IMR-90 (cell line): Measurements from ENCODE around the gene CLDN24. TPM values are rescaled to one million over a fixed set of nuclear protein-coding genes. Genes with fewer than 3 reads are reported as not detected.

Source experiments
- ATAC-seq: fragments of 200-7000 bp; cut with Tn5 transposase; 2 replicates; pipeline ENCODE4 v1.9.1; 2020; ENCODE audit warnings: low read depth, mild to moderate bottlenecking, moderate library complexity
- BruUV-seq: library from RNA; stranded (reverse); fragments of 400-500 nt; replicated peaks from 2 replicates; lab custom pipeline; 2021; lab: Mats Ljungman, UMichigan
- CTCF ChIA-PET: fragments of 300-600 bp; formaldehyde crosslinking; extraction: SDS; loops from one replicate; lab custom pipeline; 2021; ENCODE audit warnings: antibody characterized with exemption; lab: Yijun Ruan, JAX
- POLR2A ChIA-PET: fragments of 300-600 bp; sonication (Branson Sonifier 250); formaldehyde crosslinking; loops from one replicate; lab custom pipeline; 2022; ENCODE audit warnings: antibody characterized with exemption; ENCODE audit not compliant: unreplicated experiment; lab: Charles Lee
- DNase-seq: peaks from one replicate; pipeline ENCODE4 v3.0.0; 2013
- H2AFZ ChIP-seq: replicated peaks from 2 replicates; pipeline ENCODE3; 2013; ENCODE audit warnings: low read length, mild to moderate bottlenecking; ENCODE audit not compliant: poor library complexity
- H2AK5ac ChIP-seq: 2 replicates; pipeline ENCODE4 v1.6.1; 2013; ENCODE audit warnings: low read depth, low read length, inconsistent platforms
- H2AK9ac ChIP-seq: replicated peaks from 2 replicates; pipeline ENCODE3; 2013; ENCODE audit warnings: mild to moderate bottlenecking, low read depth, low read length, moderate library complexity; ENCODE audit not compliant: poor library complexity
- H2BK120ac ChIP-seq: 2 replicates; pipeline ENCODE4 v1.6.1; 2013; ENCODE audit warnings: low read depth, low read length, inconsistent platforms
- H2BK15ac ChIP-seq: 3 replicates; pipeline ENCODE4 v1.6.1; 2013; ENCODE audit warnings: low read depth, low read length, inconsistent platforms
- H2BK20ac ChIP-seq: 2 replicates; pipeline ENCODE4 v1.6.1; 2013; ENCODE audit warnings: low read depth, mild to moderate bottlenecking, inconsistent platforms, low read length, moderate library complexity
- H2BK5ac ChIP-seq: 2 replicates; pipeline ENCODE4 v1.6.1; 2013; ENCODE audit warnings: mild to moderate bottlenecking, low read depth, low read length, inconsistent platforms; ENCODE audit not compliant: poor library complexity, severe bottlenecking
- H3K14ac ChIP-seq: replicated peaks from 2 replicates; pipeline ENCODE4 v1.6.1; 2013; ENCODE audit warnings: low read depth, low read length, inconsistent platforms
- H3K18ac ChIP-seq: 2 replicates; pipeline ENCODE4 v1.6.1; 2013; ENCODE audit warnings: low read depth, low read length, control low read depth
- H3K23ac ChIP-seq: 2 replicates; pipeline ENCODE4 v1.6.1; 2013; ENCODE audit warnings: low read depth, low read length, inconsistent platforms
- H3K27ac ChIP-seq: 2 replicates; pipeline ENCODE4 v1.5.1; 2013; ENCODE audit warnings: mild to moderate bottlenecking, control low read depth, low read length; ENCODE audit not compliant: insufficient read depth
- H3K27me3 ChIP-seq: 2 replicates; pipeline ENCODE4 v1.6.1; 2013; ENCODE audit warnings: low read length; ENCODE audit not compliant: control insufficient read depth, insufficient read depth
- H3K36me3 ChIP-seq: 2 replicates; pipeline ENCODE4 v1.6.1; 2013; ENCODE audit warnings: low read length, mixed read lengths; ENCODE audit not compliant: control insufficient read depth, insufficient read depth
- H3K4ac ChIP-seq: 2 replicates; pipeline ENCODE4 v1.6.1; 2013; ENCODE audit warnings: low read depth, low read length, inconsistent platforms
- H3K4me1 ChIP-seq: 2 replicates; pipeline ENCODE4 v1.6.1; 2013; ENCODE audit warnings: low read length, mixed read lengths; ENCODE audit not compliant: control insufficient read depth, insufficient read depth
- H3K4me2 ChIP-seq: 2 replicates; pipeline ENCODE4 v1.6.1; 2013; ENCODE audit warnings: low read depth, mild to moderate bottlenecking, control low read depth, low read length, moderate library complexity
- H3K4me3 ChIP-seq: 2 replicates; pipeline ENCODE4 v1.5.1; 2013; ENCODE audit warnings: low read depth, mild to moderate bottlenecking, control low read depth, low read length, moderate library complexity; ENCODE audit not compliant: insufficient read depth
- H3K56ac ChIP-seq: 2 replicates; pipeline ENCODE4 v1.6.1; 2013; ENCODE audit warnings: low read length, inconsistent platforms; ENCODE audit not compliant: insufficient read depth; ENCODE audit errors: extremely low read depth
- H3K79me1 ChIP-seq, 2 experiments: 2 replicates each; pipeline ENCODE4 v1.6.1; 2013; ENCODE audit warnings: low read length in 2 of 2, inconsistent platforms in 1 of 2, low read depth in 1 of 2
- H3K9ac ChIP-seq: 2 replicates; pipeline ENCODE4 v1.6.1; 2013; ENCODE audit warnings: low read depth, low read length, control low read depth
- H3K9me1 ChIP-seq: 2 replicates; pipeline ENCODE4 v1.6.1; 2013; ENCODE audit warnings: low read length, inconsistent platforms; ENCODE audit not compliant: insufficient read depth
- H3K9me3 ChIP-seq: 2 replicates; pipeline ENCODE4 v1.6.1; 2013; ENCODE audit warnings: low read length; ENCODE audit not compliant: control insufficient read depth, insufficient read depth
- H4K20me1 ChIP-seq: 2 replicates; pipeline ENCODE4 v1.6.1; 2013; ENCODE audit warnings: low read length, inconsistent platforms; ENCODE audit not compliant: insufficient read depth
- H4K5ac ChIP-seq: 2 replicates; pipeline ENCODE4 v1.6.1; 2013; ENCODE audit warnings: mild to moderate bottlenecking, low read depth, low read length, control low read depth
- H4K8ac ChIP-seq, 2 experiments: 2 replicates each; pipeline ENCODE4 v1.6.1; 2013; ENCODE audit warnings: low read depth in 2 of 2, low read length in 2 of 2, control low read depth in 1 of 2, inconsistent platforms in 1 of 2
- H4K91ac ChIP-seq: 2 replicates; pipeline ENCODE4 v1.6.1; 2013; ENCODE audit warnings: low read depth, low read length, inconsistent platforms; ENCODE audit not compliant: insufficient read depth
- CHD1 ChIP-seq: IDR thresholded peaks from 2 replicates; pipeline ENCODE4 v1.6.1; 2012; ENCODE audit warnings: low read depth, low read length, improper control_type of control experiment
- RCOR1 ChIP-seq: IDR thresholded peaks from 2 replicates; pipeline ENCODE4 v1.6.1; 2012; ENCODE audit warnings: mild to moderate bottlenecking, low read length, improper control_type of control experiment; ENCODE audit not compliant: insufficient replicate concordance
- WGBS, 2 experiments: methylation state at CpG; one replicate each; pipeline versions ENCODE4 v1.1.5 to v1.1.7; 2013; ENCODE audit warnings: missing lambda C conversion rate in 2 of 2; ENCODE audit not compliant: insufficient read length in 1 of 2; ENCODE audit errors: extremely low coverage in 2 of 2; 5-methylcytosine and 5-hydroxymethylcytosine counted together
- dilution Hi-C: fragments of 300-500 bp; cut with HindIII; formaldehyde crosslinking; loops from one replicate; pipeline ENCODE4 v1.14.3; 2018; ENCODE audit warnings: low sequenced_read_pairs; ENCODE audit not compliant: unreplicated experiment
- in situ Hi-C: fragments of 300-500 bp; cut with MboI; formaldehyde crosslinking; loops from 3 replicates; pipeline ENCODE4 v1.14.3; 2019; ENCODE audit warnings: low sequenced_read_pairs, inconsistent platforms, mixed read lengths
- intact Hi-C: fragments of 100-400 bp; cut with micrococcal nuclease; formaldehyde crosslinking; loops from 2 replicates; pipeline ENCODE4 v1.10.0; 2022
- polyA plus RNA-seq, 3 experiments: library from polyadenylated mRNA; depleted of rRNA; stranded (reverse); fragments of >200 nt; gene quantifications; 2 replicates each; pipeline ENCODE4 v1.2.3, GENCODE V29; 2012; ENCODE audit warnings: low replicate concordance in 1 of 3
- total RNA-seq: library from RNA; depleted of rRNA; stranded (reverse); fragments of >200 nt; gene quantifications from 2 replicates; pipeline ENCODE4 v1.2.3, GENCODE V29; 2012

The CLDN24 gene
- total and polyA plus RNA-seq, 2 of the 4 experiments (the other 2 are of a cell fraction) = not detected

GRCh38 chr4:183333983-183334382, 11.8 kb upstream of the CLDN24 start:
- no peaks in the 10 kb centered on the region for H3K36me3 ChIP-seq
- peak overlapping the region; percentile 35 for H3K23ac ChIP-seq
- dilution Hi-C loops = no loop called here
- H4K5ac ChIP-seq = no peak overlapping the region
- ChIA-PET CTCF (no interaction called here), POLR2A (no interaction called here)
- H2BK120ac ChIP-seq = peak overlapping the region; percentile 63
- peak overlapping the region; percentile 38 for H2AFZ ChIP-seq
- peaks cover 6% of the 10 kb centered on the region for H3K4me1 ChIP-seq
- WGBS, 2 experiments = 93% methylated on average over 3 of the region's 6 CpGs; no CpG with 5 or more reads in 1 of the 2 experiments
- no peak overlapping the region for H3K4me2 ChIP-seq
- peak overlapping the region; percentile 83; the same call in 2 of the 3 replicates for H2BK15ac ChIP-seq
- intact Hi-C loops = no loop called here
- peak overlapping the region; percentile 81 for H3K14ac ChIP-seq
- peaks cover 3% of the 10 kb centered on the region for H3K9me3 ChIP-seq
- no peak overlapping the region for H3K18ac ChIP-seq
- no peak overlapping the region for H3K56ac ChIP-seq
- H2AK5ac ChIP-seq = peak overlapping the region; percentile 89
- H3K27me3 ChIP-seq = no peaks in the 10 kb centered on the region
- H3K4me3 ChIP-seq = no peak overlapping the region
- in situ Hi-C loops = no loop called here
- peaks cover 7% of the 10 kb centered on the region for H3K9me1 ChIP-seq
- DNase-seq (peak; percentile 4), ATAC-seq (no peak)
- H2BK5ac ChIP-seq = peak overlapping the region; percentile 1
- no peak overlapping the region for H3K9ac ChIP-seq
- BruUV-seq = no TSS peak
- peak overlapping the region; percentile 94 for H2BK20ac ChIP-seq
- H3K79me1 ChIP-seq = no peaks in the 10 kb centered on the region
- no peak for TF ChIP-seq CHD1
- no peak for TF ChIP-seq RCOR1
- peak overlapping the region; percentile 6 for H2AK9ac ChIP-seq
- H4K8ac ChIP-seq = peak overlapping the region in 1 of 2 experiments; percentile 14; a peak in 1 of 4 replicates
- no peaks in the 10 kb centered on the region for H4K20me1 ChIP-seq
- peak overlapping the region; percentile 89 for H3K4ac ChIP-seq
- H4K91ac ChIP-seq = peak overlapping the region; percentile 58; the same call in 1 of the 2 replicates
- H3K27ac ChIP-seq = no peak overlapping the region
